AG20443 (cell line): ENCODE results near the gene CELF3.
"Not testable (repeated sequence)": the region's sequence is repeated elsewhere in the genome, so short reads cannot be mapped to it uniquely, and the experiment has no call there.

Source experiments
- DNase-seq: peaks from one replicate; pipeline ENCODE4 v3.0.0; 2012; ENCODE audit warnings: low spot score, mixed read lengths

CELF3 gene

GRCh38 chr1:151716771-151717631 is at the start of gene CELF3:
CELF3 (minus strand) TSS chr1:151716803; CDS start chr1:151716020, 783 bp downstream.
- peak; percentile 33 for DNase-seq

- DNase-seq = peak; percentile 16
Observed at GRCh38 chr1:151763990-151764389, 47.4 kb upstream of the CELF3 start.

- peak; percentile 97 for DNase-seq
Observed at GRCh38 chr1:151762941-151763921, 46.6 kb upstream of the CELF3 start, which contains the start of gene MRPL9. MRPL9 (minus strand) TSS chr1:151763496; CDS start chr1:151763479, 17 bp downstream.

- DNase-seq = no peak
Observed at GRCh38 chr1:151760597-151761385, 44.2 kb upstream of the CELF3 start.

- DNase-seq = no peak
Observed at GRCh38 chr1:151759241-151759640, 42.6 kb upstream of the CELF3 start.

- peak; percentile 45 for DNase-seq
Observed at GRCh38 chr1:151756291-151756690, 39.7 kb upstream of the CELF3 start.

GRCh38 chr1:151741516-151741915 is 24.9 kb upstream of the CELF3 start:
- DNase-seq = no peak

GRCh38 chr1:151739590-151740355 is 23.2 kb upstream of the CELF3 start:
- no peak for DNase-seq

- no peak for DNase-seq
Observed at GRCh38 chr1:151737479-151737878, 20.9 kb upstream of the CELF3 start.

- DNase-seq = no peak
Observed at GRCh38 chr1:151737026-151737425, 20.4 kb upstream of the CELF3 start.

GRCh38 chr1:151733995-151734394 is 17.4 kb upstream of the CELF3 start:
- not testable (repeated sequence) for DNase-seq

GRCh38 chr1:151733126-151733525 is 16.5 kb upstream of the CELF3 start:
- DNase-seq = no peak

- no peak for DNase-seq
Observed at GRCh38 chr1:151729966-151730291, 13.3 kb upstream of the CELF3 start.

- DNase-seq = no peak
Observed at GRCh38 chr1:151729157-151729965, 12.8 kb upstream of the CELF3 start.

GRCh38 chr1:151728151-151729054 is 11.8 kb upstream of the CELF3 start:
- DNase-seq = peak; percentile 66

- DNase-seq = no peak
Observed at GRCh38 chr1:151723726-151724370, 7.2 kb upstream of the CELF3 start.

GRCh38 chr1:151721788-151722510 is 5.3 kb upstream of the CELF3 start:
- no peak for DNase-seq
